Right atrium auricular region (tissue), 2 donors: ENCODE results near the gene MYO5B. TPM values are rescaled to one million over a fixed set of nuclear protein-coding genes. Genes with fewer than 3 reads are reported as not detected.

ENCODE experiments used
- DNase-seq: peaks from one replicate; pipeline ENCODE4 v3.0.0-alpha.2; 2019; ENCODE audit warnings: low spot score
- H3K27ac ChIP-seq, 2 donors: fragments of 200-600 bp; sonication (generic); 1 replicate in 1 of 2; 2 replicates in 1 of 2; pipeline ENCODE4 v1.5.1; 2016 to 2019
- H3K27me3 ChIP-seq, 2 donors: fragments of 200-600 bp; sonication (generic); one replicate each; pipeline versions ENCODE4 v1.5.1 to v1.6.0; 2017 to 2019
- H3K36me3 ChIP-seq: fragments of 200-600 bp; sonication (generic); one replicate; pipeline ENCODE4 v1.5.1; 2016
- H3K4me1 ChIP-seq, 2 donors: fragments of 200-600 bp; sonication (generic); one replicate each; pipeline versions ENCODE4 v1.5.1 to v1.6.0; 2017 to 2019
- H3K4me3 ChIP-seq, 2 donors: fragments of 200-600 bp; sonication (generic); 1 replicate in 1 of 2; 2 replicates in 1 of 2; pipeline ENCODE4 v1.5.1; 2017 to 2019; ENCODE audit warnings: mild to moderate bottlenecking in 1 of 2, moderate library complexity in 1 of 2
- H3K9me3 ChIP-seq, 2 donors: fragments of 200-600 bp; sonication (generic); one replicate each; pipeline ENCODE4 v1.5.1; 2019
- total RNA-seq, 2 donors: library from RNA; depleted of rRNA; stranded (reverse); fragments of >200 nt; gene quantifications; one replicate each; pipeline ENCODE4 v1.1.0, GENCODE V29; 2016
- TF ChIP-seq, protein P1 (sequence below), 2 donors: fragments of 200-600 bp; sonication (generic); IDR thresholded peaks; one replicate each; pipeline ENCODE4 v1.5.1; 2019; ENCODE audit warnings: antibody characterized with exemption in 2 of 2

Gene MYO5B
- total RNA-seq, 2 donors from 2014 or later = 7.7 to 10.2 TPM

GRCh38 chr18:49994410-49994809 is 200.5 kb downstream of the MYO5B start:
- H3K4me3 ChIP-seq = no peak overlapping the region
- peaks cover 0 to 6% of the 10 kb centered on the region in 2 donors for H3K9me3 ChIP-seq
- H3K27me3 ChIP-seq = no peaks in the 10 kb centered on the region
- DNase-seq = no peak
- no peaks in the 10 kb centered on the region for H3K36me3 ChIP-seq
- no peaks in the 10 kb centered on the region for H3K4me1 ChIP-seq
- TF ChIP-seq, protein P1, sequence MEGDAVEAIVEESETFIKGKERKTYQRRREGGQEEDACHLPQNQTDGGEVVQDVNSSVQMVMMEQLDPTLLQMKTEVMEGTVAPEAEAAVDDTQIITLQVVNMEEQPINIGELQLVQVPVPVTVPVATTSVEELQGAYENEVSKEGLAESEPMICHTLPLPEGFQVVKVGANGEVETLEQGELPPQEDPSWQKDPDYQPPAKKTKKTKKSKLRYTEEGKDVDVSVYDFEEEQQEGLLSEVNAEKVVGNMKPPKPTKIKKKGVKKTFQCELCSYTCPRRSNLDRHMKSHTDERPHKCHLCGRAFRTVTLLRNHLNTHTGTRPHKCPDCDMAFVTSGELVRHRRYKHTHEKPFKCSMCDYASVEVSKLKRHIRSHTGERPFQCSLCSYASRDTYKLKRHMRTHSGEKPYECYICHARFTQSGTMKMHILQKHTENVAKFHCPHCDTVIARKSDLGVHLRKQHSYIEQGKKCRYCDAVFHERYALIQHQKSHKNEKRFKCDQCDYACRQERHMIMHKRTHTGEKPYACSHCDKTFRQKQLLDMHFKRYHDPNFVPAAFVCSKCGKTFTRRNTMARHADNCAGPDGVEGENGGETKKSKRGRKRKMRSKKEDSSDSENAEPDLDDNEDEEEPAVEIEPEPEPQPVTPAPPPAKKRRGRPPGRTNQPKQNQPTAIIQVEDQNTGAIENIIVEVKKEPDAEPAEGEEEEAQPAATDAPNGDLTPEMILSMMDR (IDR thresholded peaks at IDR 0.05) = no peak
- H3K27ac ChIP-seq = no peak overlapping the region

DNA sequence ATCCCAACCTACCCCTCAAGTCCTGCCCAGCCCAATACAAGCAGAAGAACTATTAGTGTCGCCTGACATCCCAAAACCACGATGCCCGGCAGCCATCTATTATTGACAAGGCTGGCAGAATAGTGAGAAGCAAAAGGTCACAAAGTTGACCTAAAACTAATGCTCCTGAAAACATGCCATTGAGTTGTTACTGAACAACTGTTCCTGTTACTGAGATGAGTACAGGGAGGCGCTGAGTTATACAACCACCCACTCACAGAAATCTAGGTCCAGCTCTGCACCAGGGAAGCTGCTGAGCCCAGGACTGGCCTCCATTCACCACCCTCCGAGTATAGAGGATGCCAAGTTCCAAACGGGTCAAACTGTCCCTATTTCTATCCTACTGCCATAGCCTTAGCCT is 201.6 kb downstream of the MYO5B start:
- Histone ChIP-seq H3K27me3 (no peaks in the 10 kb centered on the region), H3K4me3 (no peak overlapping the region), H3K27ac (no peak overlapping the region), H3K36me3 (no peaks in the 10 kb centered on the region), H3K9me3 (peaks cover 0 to 6% of the 10 kb centered on the region in 2 donors), H3K4me1 (peaks cover 0 to 7% of the 10 kb centered on the region in 2 donors)
- TF ChIP-seq, protein P1 (IDR thresholded peaks at IDR 0.05) = no peak
- no peak for DNase-seq

- no peaks in the 10 kb centered on the region for H3K27me3 ChIP-seq
- no peak overlapping the region for H3K27ac ChIP-seq
- TF ChIP-seq, protein P1 (IDR thresholded peaks at IDR 0.05) = no peak
- H3K9me3 ChIP-seq = no peaks in the 10 kb centered on the region
- DNase-seq = no peak
- H3K4me1 ChIP-seq = peaks cover 0 to 13% of the 10 kb centered on the region in 2 donors
- H3K4me3 ChIP-seq = no peak overlapping the region
- H3K36me3 ChIP-seq = no peaks in the 10 kb centered on the region
Observed at GRCh38 chr18:49988733-49989132, 206.2 kb downstream of the MYO5B start.

DNA sequence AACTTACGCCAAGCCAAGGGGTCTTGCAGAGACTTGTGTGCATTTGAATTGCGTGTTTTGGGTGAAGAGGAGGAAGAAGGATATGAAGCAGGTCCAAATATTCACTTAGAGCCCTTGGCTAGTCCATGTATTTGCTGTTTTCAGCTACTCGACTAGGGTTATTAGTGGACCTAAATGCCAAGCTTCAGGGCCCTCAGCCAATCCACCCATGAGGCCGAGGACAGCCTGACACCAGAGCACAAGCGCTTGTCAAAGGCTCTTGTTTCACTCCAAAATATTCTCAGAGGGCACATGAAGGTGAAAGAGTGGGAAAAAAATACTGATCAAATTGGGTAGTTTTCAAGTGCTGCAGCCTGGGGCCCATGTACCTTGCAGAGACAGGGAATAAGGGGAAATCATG is 206.8 kb downstream of the MYO5B start:
- Histone ChIP-seq H3K9me3 (no peaks in the 10 kb centered on the region), H3K27me3 (no peaks in the 10 kb centered on the region), H3K36me3 (no peaks in the 10 kb centered on the region), H3K27ac (no peak overlapping the region), H3K4me3 (no peak overlapping the region), H3K4me1 (peaks cover 0 to 13% of the 10 kb centered on the region in 2 donors)
- TF ChIP-seq, protein P1 (IDR thresholded peaks at IDR 0.05) = no peak
- no peak for DNase-seq

DNA sequence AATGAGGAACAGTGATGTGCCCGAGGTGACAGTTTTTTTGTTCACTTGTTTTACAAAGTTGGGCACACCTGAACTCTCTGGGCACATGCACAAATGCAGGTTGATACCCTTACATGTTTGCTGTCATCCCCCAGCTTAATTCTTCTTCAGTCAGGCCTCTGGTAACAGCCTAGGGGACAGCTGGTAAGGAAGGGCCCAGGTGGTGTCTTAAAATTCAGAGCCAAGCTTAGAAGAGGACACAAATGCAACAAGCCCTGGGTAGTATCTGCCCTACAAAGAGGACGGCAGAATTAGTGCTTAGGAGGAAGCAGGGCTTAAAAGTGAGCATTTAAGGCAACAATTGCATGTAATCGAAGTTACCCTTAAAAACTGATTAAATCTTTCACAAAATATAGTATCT is 209.7 kb downstream of the MYO5B start:
- no peak for DNase-seq

GRCh38 chr18:49980896-49981295 is 214.1 kb downstream of the MYO5B start:
- H3K36me3 ChIP-seq = no peaks in the 10 kb centered on the region
- TF ChIP-seq, protein P1 (IDR thresholded peaks at IDR 0.05) = no peak
- no peaks in the 10 kb centered on the region for H3K27me3 ChIP-seq
- H3K9me3 ChIP-seq = no peaks in the 10 kb centered on the region
- peaks cover 0 to 18% of the 10 kb centered on the region in 2 donors for H3K4me1 ChIP-seq
- no peak overlapping the region for H3K27ac ChIP-seq
- DNase-seq = no peak
- H3K4me3 ChIP-seq = no peak overlapping the region

More for the DNA sequence above, 209.7 kb downstream of the MYO5B start:
- Histone ChIP-seq H3K36me3 (no peaks in the 10 kb centered on the region), H3K27me3 (no peaks in the 10 kb centered on the region), H3K4me1 (peaks cover 0 to 13% of the 10 kb centered on the region in 2 donors), H3K4me3 (no peak overlapping the region), H3K27ac (no peak overlapping the region), H3K9me3 (no peaks in the 10 kb centered on the region)
- TF ChIP-seq, protein P1 (IDR thresholded peaks at IDR 0.05) = no peak
